ENCODE results near the gene FSHB. TPM values are rescaled to one million over a fixed set of nuclear protein-coding genes. Genes with fewer than 3 reads are reported as not detected.

Gene FSHB
- total and polyA plus RNA-seq, 2 of the 4 experiments (the other 2 are of a cell fraction) = not detected

DNA sequence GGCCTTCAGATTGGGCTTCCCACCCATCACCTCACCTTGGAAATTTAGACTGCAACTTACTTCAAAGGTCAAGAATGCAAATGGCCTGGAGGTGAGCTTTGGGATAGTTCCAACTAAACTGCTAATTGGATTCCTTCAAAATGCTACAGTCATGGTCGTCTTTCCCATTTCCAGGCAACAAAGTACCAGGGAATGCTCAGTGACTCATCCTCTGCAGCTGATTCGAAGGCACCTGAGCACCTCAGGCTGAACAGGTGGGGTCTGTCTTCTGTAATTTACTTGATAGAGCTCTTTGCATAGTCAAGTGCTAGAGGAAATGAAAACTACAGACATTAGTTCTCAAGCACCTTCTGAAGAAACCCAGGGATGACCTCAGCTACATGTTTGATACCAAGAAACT lies 20.5 kb upstream of the FSHB start:
- BruUV-seq (replicated peaks) = no TSS peak
- in situ Hi-C loops (cut with MboI; ENCODE audit: low sequenced_read_pairs) = no loop called here
- ATAC-seq (ENCODE audit: low read depth) (no peak), DNase-seq (no peak)
- H2BK20ac ChIP-seq (ENCODE audit: low read depth, low read length) = no peak overlapping the region
- ChIA-PET CTCF (interaction anchor here (0.6 kb wide), 1 partner anchor 17 kb away, joined by 5 read pairs; no protein-coding TSS in a partner anchor), POLR2A (ENCODE audit: unreplicated experiment) (no interaction called here)
- no peak overlapping the region for H2BK120ac ChIP-seq (ENCODE audit: low read depth, low read length)
- H3K56ac ChIP-seq (ENCODE audit: extremely low read depth, insufficient read depth, low read length) = no peak overlapping the region
- H3K4me2 ChIP-seq (ENCODE audit: low read depth, low read length) = no peak overlapping the region
- no peak overlapping the region for H3K27ac ChIP-seq (ENCODE audit: insufficient read depth, low read length)
- no peak overlapping the region for H3K4me3 ChIP-seq (ENCODE audit: insufficient read depth, low read depth, low read length)
- H3K4ac ChIP-seq (ENCODE audit: low read depth, low read length) = no peak overlapping the region
- H3K9ac ChIP-seq (ENCODE audit: low read depth, low read length) = no peak overlapping the region
- intact Hi-C loops (cut with micrococcal nuclease) = no loop called here
- H4K20me1 ChIP-seq (ENCODE audit: insufficient read depth, low read length) = no peaks in the 10 kb centered on the region
- no peak overlapping the region for H3K18ac ChIP-seq (ENCODE audit: low read depth, low read length)
- no peaks in the 10 kb centered on the region for H3K4me1 ChIP-seq (ENCODE audit: control insufficient read depth, insufficient read depth, low read length)
- no peak overlapping the region for H3K23ac ChIP-seq (ENCODE audit: low read depth, low read length)
- no peaks in the 10 kb centered on the region for H3K79me1 ChIP-seq (ENCODE audit: low read depth in 1 of 2, low read length in 2 of 2)
- no peak overlapping the region for H3K14ac ChIP-seq (replicated peaks; ENCODE audit: low read depth, low read length)
- H2BK5ac ChIP-seq (ENCODE audit: low read depth, low read length, poor library complexity, severe bottlenecking) = no peak overlapping the region
- no peak overlapping the region for H2AFZ ChIP-seq (replicated peaks; ENCODE audit: low read length, poor library complexity)
- no peak overlapping the region for H2BK15ac ChIP-seq (ENCODE audit: low read depth, low read length)
- dilution Hi-C loops (cut with HindIII; ENCODE audit: low sequenced_read_pairs, unreplicated experiment) = no loop called here
- no peaks in the 10 kb centered on the region for H3K36me3 ChIP-seq (ENCODE audit: control insufficient read depth, insufficient read depth, low read length)
- no peak overlapping the region for H4K8ac ChIP-seq (ENCODE audit: low read depth in 2 of 2, low read length in 2 of 2)
- H3K9me1 ChIP-seq (ENCODE audit: insufficient read depth, low read length) = no peaks in the 10 kb centered on the region
- no peak overlapping the region for H2AK9ac ChIP-seq (replicated peaks; ENCODE audit: low read depth, low read length, poor library complexity)
- TF ChIP-seq NFE2L2 (IDR thresholded peaks at IDR 0.05; ENCODE audit: low read depth, low read length) = no peak
- no peak for TF ChIP-seq MXI1 (IDR thresholded peaks at IDR 0.05; ENCODE audit: borderline replicate concordance, low read depth, low read length)
- TF ChIP-seq MAFK (IDR thresholded peaks at IDR 0.05; ENCODE audit: low read depth, low read length) = no peak
- TF ChIP-seq, protein P1, sequence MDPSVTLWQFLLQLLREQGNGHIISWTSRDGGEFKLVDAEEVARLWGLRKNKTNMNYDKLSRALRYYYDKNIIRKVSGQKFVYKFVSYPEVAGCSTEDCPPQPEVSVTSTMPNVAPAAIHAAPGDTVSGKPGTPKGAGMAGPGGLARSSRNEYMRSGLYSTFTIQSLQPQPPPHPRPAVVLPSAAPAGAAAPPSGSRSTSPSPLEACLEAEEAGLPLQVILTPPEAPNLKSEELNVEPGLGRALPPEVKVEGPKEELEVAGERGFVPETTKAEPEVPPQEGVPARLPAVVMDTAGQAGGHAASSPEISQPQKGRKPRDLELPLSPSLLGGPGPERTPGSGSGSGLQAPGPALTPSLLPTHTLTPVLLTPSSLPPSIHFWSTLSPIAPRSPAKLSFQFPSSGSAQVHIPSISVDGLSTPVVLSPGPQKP (IDR thresholded peaks at IDR 0.05; ENCODE audit: borderline replicate concordance, low read depth, low read length) = no peak
- TF ChIP-seq, protein P2, sequence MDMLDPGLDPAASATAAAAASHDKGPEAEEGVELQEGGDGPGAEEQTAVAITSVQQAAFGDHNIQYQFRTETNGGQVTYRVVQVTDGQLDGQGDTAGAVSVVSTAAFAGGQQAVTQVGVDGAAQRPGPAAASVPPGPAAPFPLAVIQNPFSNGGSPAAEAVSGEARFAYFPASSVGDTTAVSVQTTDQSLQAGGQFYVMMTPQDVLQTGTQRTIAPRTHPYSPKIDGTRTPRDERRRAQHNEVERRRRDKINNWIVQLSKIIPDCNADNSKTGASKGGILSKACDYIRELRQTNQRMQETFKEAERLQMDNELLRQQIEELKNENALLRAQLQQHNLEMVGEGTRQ (IDR thresholded peaks at IDR 0.05; ENCODE audit: low read depth, low read length) = no peak
- no peak for TF ChIP-seq RAD21 (IDR thresholded peaks at IDR 0.05; ENCODE audit: low read length)
- no peak for TF ChIP-seq RFX5 (IDR thresholded peaks at IDR 0.05; ENCODE audit: low read depth, low read length)
- TF ChIP-seq BHLHE40 (IDR thresholded peaks at IDR 0.05; ENCODE audit: low read depth, low read length) = no peak
- TF ChIP-seq SMC3 (IDR thresholded peaks at IDR 0.05; ENCODE audit: low read depth, low read length) = no peak
- no peak for TF ChIP-seq FOS (IDR thresholded peaks at IDR 0.05; ENCODE audit: low read depth, low read length)
- no peak for TF ChIP-seq CHD1 (IDR thresholded peaks at IDR 0.05; ENCODE audit: low read depth, low read length)
- TF ChIP-seq CEBPB (IDR thresholded peaks at IDR 0.05; ENCODE audit: low read depth, low read length) = no peak
- TF ChIP-seq POLR2A (IDR thresholded peaks at IDR 0.05; ENCODE audit: low read depth, low read length) = no peak
- no peak for TF ChIP-seq RCOR1 (IDR thresholded peaks at IDR 0.05; ENCODE audit: insufficient replicate concordance, low read length)
- TF ChIP-seq, protein P3, sequence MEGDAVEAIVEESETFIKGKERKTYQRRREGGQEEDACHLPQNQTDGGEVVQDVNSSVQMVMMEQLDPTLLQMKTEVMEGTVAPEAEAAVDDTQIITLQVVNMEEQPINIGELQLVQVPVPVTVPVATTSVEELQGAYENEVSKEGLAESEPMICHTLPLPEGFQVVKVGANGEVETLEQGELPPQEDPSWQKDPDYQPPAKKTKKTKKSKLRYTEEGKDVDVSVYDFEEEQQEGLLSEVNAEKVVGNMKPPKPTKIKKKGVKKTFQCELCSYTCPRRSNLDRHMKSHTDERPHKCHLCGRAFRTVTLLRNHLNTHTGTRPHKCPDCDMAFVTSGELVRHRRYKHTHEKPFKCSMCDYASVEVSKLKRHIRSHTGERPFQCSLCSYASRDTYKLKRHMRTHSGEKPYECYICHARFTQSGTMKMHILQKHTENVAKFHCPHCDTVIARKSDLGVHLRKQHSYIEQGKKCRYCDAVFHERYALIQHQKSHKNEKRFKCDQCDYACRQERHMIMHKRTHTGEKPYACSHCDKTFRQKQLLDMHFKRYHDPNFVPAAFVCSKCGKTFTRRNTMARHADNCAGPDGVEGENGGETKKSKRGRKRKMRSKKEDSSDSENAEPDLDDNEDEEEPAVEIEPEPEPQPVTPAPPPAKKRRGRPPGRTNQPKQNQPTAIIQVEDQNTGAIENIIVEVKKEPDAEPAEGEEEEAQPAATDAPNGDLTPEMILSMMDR (conservative IDR thresholded peaks at IDR 0.05; ENCODE audit: low read depth, low read length) = no peak
- no peak for TF ChIP-seq MAZ (IDR thresholded peaks at IDR 0.05; ENCODE audit: borderline replicate concordance, low read depth, low read length)
- no peak overlapping the region for H2AK5ac ChIP-seq (ENCODE audit: low read depth, low read length)
- H4K91ac ChIP-seq (ENCODE audit: insufficient read depth, low read depth, low read length) = no peak overlapping the region
- WGBS, 2 experiments (ENCODE audit: extremely low coverage in 2 of 2, insufficient read length in 1 of 2) = no CpG with 5 or more reads among the region's 2 CpGs
- 0 out of 2 replicates have a peak, but pooled peaks cover 2% of the 10 kb centered on the region for H3K9me3 ChIP-seq (ENCODE audit: control insufficient read depth, insufficient read depth, low read length)
- no peaks in the 10 kb centered on the region for H3K27me3 ChIP-seq (ENCODE audit: control insufficient read depth, insufficient read depth, low read length)
- H4K5ac ChIP-seq (ENCODE audit: low read depth, low read length) = no peak overlapping the region
